Measurements from ENCODE around the gene FRAT1.

Gene FRAT1

GRCh38 chr10:97365761-97366351 is 46.8 kb downstream of the FRAT1 start:
- TF ChIP-seq L3MBTL2 (conservative IDR thresholded peaks at IDR 0.05) (no peak), NFRKB (IDR thresholded peaks at IDR 0.05) (no peak), FOXA1 (IDR thresholded peaks at IDR 0.05) (no peak), BHLHE40 (IDR thresholded peaks at IDR 0.05; ENCODE audit: borderline replicate concordance) (no peak)
- no peak for DNase-seq (ENCODE audit: extremely low spot score)
- ChIA-PET POLR2A (no interaction called here), CTCF (no interaction called here)

- ChIA-PET CTCF (no interaction called here), POLR2A (no interaction called here)
- DNase-seq (ENCODE audit: extremely low spot score): no peak
- TF ChIP-seq TARDBP (IDR thresholded peaks at IDR 0.05) (no peak), SUZ12 (IDR thresholded peaks at IDR 0.05) (no peak), FOXM1 (IDR thresholded peaks at IDR 0.05; ENCODE audit: borderline replicate concordance) (no peak), PKNOX1 (IDR thresholded peaks at IDR 0.05) (no peak)
Observed at GRCh38 chr10:97366572-97366971, 47.5 kb downstream of the FRAT1 start.

GRCh38 chr10:97367126-97367649 is 48.1 kb downstream of the FRAT1 start:
- no peak for TF ChIP-seq CTBP1 (IDR thresholded peaks at IDR 0.05; ENCODE audit: borderline replicate concordance)
- no peak for TF ChIP-seq BHLHE40 (IDR thresholded peaks at IDR 0.05; ENCODE audit: borderline replicate concordance)
- no peak for TF ChIP-seq NFRKB (IDR thresholded peaks at IDR 0.05)
- no peak for TF ChIP-seq LEF1 (IDR thresholded peaks at IDR 0.05; ENCODE audit: borderline replicate concordance)
- TF ChIP-seq SUZ12 (IDR thresholded peaks at IDR 0.05): no peak
- TF ChIP-seq FOXM1 (IDR thresholded peaks at IDR 0.05; ENCODE audit: borderline replicate concordance): no peak
- no peak for TF ChIP-seq PKNOX1 (IDR thresholded peaks at IDR 0.05)
- no peak for TF ChIP-seq ARNT (IDR thresholded peaks at IDR 0.05)
- TF ChIP-seq TARDBP (IDR thresholded peaks at IDR 0.05): no peak
- TF ChIP-seq ZNF384 (IDR thresholded peaks at IDR 0.05): no peak
- DNase-seq (ENCODE audit: extremely low spot score): no peak
- CTCF ChIA-PET: no interaction called here
- POLR2A ChIA-PET: no interaction called here

Data from HEK293T (cell line).